Left renal cortex interstitium (tissue), 4 donors: ENCODE measurements around the gene GNAQ. TPM values are rescaled to one million over a fixed set of nuclear protein-coding genes. Genes with fewer than 3 reads are reported as not detected.
"Not testable (repeated sequence)": the region's sequence is repeated elsewhere in the genome, so short reads cannot be mapped to it uniquely, and the experiment has no call there.

ENCODE experiments used
- DNase-seq, 4 donors: peaks; one replicate each; pipeline ENCODE4 v3.0.0-alpha.2; 2013; ENCODE audit warnings: low read depth in 4 of 4, low spot score in 2 of 4, missing footprints in 1 of 4
- polyA plus RNA-seq, 4 donors: library from polyadenylated mRNA; unstranded; fragments of 120-200 nt; gene quantifications; one replicate each; pipeline ENCODE4 v1.2.1, GENCODE V29; 2013; ENCODE audit not compliant: insufficient read length in 4 of 4

Gene GNAQ
- 10 to 100 TPM; 57.3 to 66.0 (median 59.8) TPM for polyA plus RNA-seq

GRCh38 chr9:78031444-78031892, at the start of gene GNAQ:
Gene GNAQ (minus strand): TSS chr9:78031811. CDS start chr9:78031235, 576 bp downstream.
- no peak for DNase-seq

- no peak for DNase-seq
Measured at GRCh38 chr9:78074385-78075291, 43.0 kb upstream of the GNAQ start.

- DNase-seq: no peak
Measured at GRCh38 chr9:78073722-78074121, 42.1 kb upstream of the GNAQ start.

GRCh38 chr9:78072586-78073199, 41.1 kb upstream of the GNAQ start:
- no peak for DNase-seq

GRCh38 chr9:78070521-78070920, 38.9 kb upstream of the GNAQ start:
- DNase-seq: no peak

GRCh38 chr9:78064075-78064474, 32.5 kb upstream of the GNAQ start:
- no peak for DNase-seq

GRCh38 chr9:78062710-78063109, 31.1 kb upstream of the GNAQ start:
- no peak for DNase-seq

- not testable (repeated sequence) for DNase-seq
Measured at GRCh38 chr9:78054218-78054617, 22.6 kb upstream of the GNAQ start.

- no peak for DNase-seq
Measured at GRCh38 chr9:78053627-78054026, 22.0 kb upstream of the GNAQ start.

- no peak for DNase-seq
Measured at GRCh38 chr9:78050421-78050820, 18.8 kb upstream of the GNAQ start.

- no peak for DNase-seq
Measured at GRCh38 chr9:78049484-78049883, 17.9 kb upstream of the GNAQ start.

- no peak for DNase-seq
Measured at GRCh38 chr9:78047106-78047505, 15.5 kb upstream of the GNAQ start.

- DNase-seq: no peak
Measured at GRCh38 chr9:78046112-78046511, 14.5 kb upstream of the GNAQ start.

- DNase-seq: no peak
Measured at GRCh38 chr9:78044886-78045285, 13.3 kb upstream of the GNAQ start.

- DNase-seq: no peak
Measured at GRCh38 chr9:78044189-78044588, 12.6 kb upstream of the GNAQ start.

- no peak for DNase-seq
Measured at GRCh38 chr9:78041971-78042370, 10.4 kb upstream of the GNAQ start.

- no peak for DNase-seq
Measured at GRCh38 chr9:78040726-78041125, 9.1 kb upstream of the GNAQ start.

- no peak for DNase-seq
Measured at GRCh38 chr9:78038620-78039300, 7.1 kb upstream of the GNAQ start.

- DNase-seq: peak in 2 of 4 donors; percentile 78 to 79
Measured at GRCh38 chr9:78035383-78035993, 3.9 kb upstream of the GNAQ start.

GRCh38 chr9:78033870-78034269, 2.3 kb upstream of the GNAQ start:
- no peak for DNase-seq
